K562 (cell line): ENCODE data around the gene IL4I1. TPM values are rescaled to one million over a fixed set of nuclear protein-coding genes. Genes with fewer than 3 reads are reported as not detected.

Experiments used
- CTBP1 ChIP-seq: fragments of 450-650 bp; IDR thresholded peaks from 2 replicates; pipeline ENCODE4 v1.6.1; 2016; ENCODE audit warnings: borderline replicate concordance
- DACH1 ChIP-seq: fragments of 450-650 bp; IDR thresholded peaks from 2 replicates; pipeline ENCODE4 v1.6.1; 2018; ENCODE audit not compliant: partially characterized antibody
- E2F5 ChIP-seq: sonication (generic); formaldehyde crosslinking; IDR thresholded peaks from 2 replicates; pipeline ENCODE4 v1.8.0; 2022; ENCODE audit warnings: mild to moderate bottlenecking, missing genetic modification reagents
- GATA2 ChIP-seq: sonication (generic); formaldehyde crosslinking; IDR thresholded peaks from 2 replicates; pipeline ENCODE4 v1.4.0; 2020; ENCODE audit warnings: mild to moderate bottlenecking, missing genetic modification reagents
- HOXB6 ChIP-seq: fragments of 250-450 bp; sonication (Bioruptor Pico); IDR thresholded peaks from 2 replicates; pipeline ENCODE4 v1.5.1; 2022; ENCODE audit warnings: mild to moderate bottlenecking, borderline replicate concordance
- KLF16 ChIP-seq: IDR thresholded peaks from 2 replicates; pipeline ENCODE4 v1.6.1; 2016; ENCODE audit warnings: antibody characterized with exemption
- MED1 ChIP-seq: sonication (generic); formaldehyde crosslinking; IDR thresholded peaks from 2 replicates; pipeline ENCODE4 v1.8.1; 2023; ENCODE audit warnings: missing genetic modification reagents, borderline replicate concordance
- MYNN ChIP-seq, 2 experiments: sonication (generic); formaldehyde crosslinking in 1 of 2; IDR thresholded peaks; 2 replicates each; pipeline versions ENCODE4 v1.5.0 to v1.6.1; 2016 to 2020; ENCODE audit warnings: antibody characterized with exemption in 1 of 2, missing genetic modification reagents in 1 of 2
- NFE2L1 ChIP-seq: fragments of 450-650 bp; IDR thresholded peaks from 2 replicates; pipeline ENCODE4 v1.6.1; 2016; ENCODE audit warnings: missing genetic modification characterization, low read depth, mild to moderate bottlenecking, missing compliant biosample characterization, moderate library complexity, borderline replicate concordance
- NR1H2 ChIP-seq: sonication (generic); formaldehyde crosslinking; IDR thresholded peaks from 2 replicates; pipeline ENCODE4 v1.4.0; 2020; ENCODE audit warnings: mild to moderate bottlenecking, missing genetic modification reagents
- PHF8 ChIP-seq: fragments of 200-600 bp; sonication (generic); IDR thresholded peaks from 2 replicates; pipeline ENCODE4 v1.6.1; 2012; ENCODE audit warnings: mixed run types, mild to moderate bottlenecking, inconsistent platforms, low read length, moderate library complexity, borderline replicate concordance
- STAT5A ChIP-seq: IDR thresholded peaks from 2 replicates; pipeline ENCODE4 v1.6.1; 2012; ENCODE audit warnings: low read length, inconsistent platforms, borderline replicate concordance
- TAF7 ChIP-seq: fragments of 450-650 bp; IDR thresholded peaks from 2 replicates; pipeline ENCODE4 v1.6.1; 2016; ENCODE audit warnings: missing genetic modification characterization, missing compliant biosample characterization
- TRIM28 ChIP-seq: fragments of 450-650 bp; IDR thresholded peaks from 2 replicates; pipeline ENCODE4 v1.6.1; 2017
- WHSC1 ChIP-seq: IDR thresholded peaks from one replicate; pipeline ENCODE4 v1.6.1; 2012; ENCODE audit warnings: low read length, control low read depth, inconsistent platforms
- ZFPM2 ChIP-seq: fragments of 250-450 bp; sonication (Bioruptor Pico); IDR thresholded peaks from 2 replicates; pipeline ENCODE4 v1.5.1; 2022; ENCODE audit warnings: mild to moderate bottlenecking
- ZNF217 ChIP-seq: sonication (generic); formaldehyde crosslinking; IDR thresholded peaks from 2 replicates; pipeline ENCODE4 v1.8.0; 2022; ENCODE audit warnings: mild to moderate bottlenecking, missing genetic modification reagents
- ZNF274 ChIP-seq: IDR thresholded peaks from 2 replicates; pipeline ENCODE4 v1.6.1; 2011; ENCODE audit warnings: low read depth, mild to moderate bottlenecking, low read length, moderate library complexity, borderline replicate concordance
- polyA plus RNA-seq, 8 experiments: library from polyadenylated mRNA; depleted of rRNA in 4 of 8; stranded (reverse) in 5 of 8; unstranded in 3 of 8; fragments of >200 nt; fragmentation: Nextera tagmentation in 2 of 8; fragmentation: Illumina TruSeq in 1 of 8; extraction: Ambion mirVana in 2 of 8; extraction: Trizol in 1 of 8; gene quantifications; 2 replicates each; pipeline versions ENCODE4 v1.2.1 to v1.2.3, GENCODE V29; 2011 to 2014; ENCODE audit warnings: inconsistent platforms in 1 of 8, missing spikeins in 1 of 8
- total RNA-seq, 7 experiments: library from RNA; depleted of rRNA in 6 of 7; stranded (reverse); fragments of >200 nt in 6 of 7; fragmentation: Illumina TruSeq in 2 of 7; extraction: Trizol in 2 of 7; gene quantifications; 2 replicates each; pipeline versions ENCODE4 v1.2.1 to v1.2.3, GENCODE V29; 2011 to 2021; ENCODE audit warnings: low replicate concordance in 1 of 7
- TF ChIP-seq, protein P1 (sequence below): sonication (generic); formaldehyde crosslinking; IDR thresholded peaks from 2 replicates; pipeline ENCODE4 v1.8.1; 2023; ENCODE audit warnings: missing genetic modification reagents, mild to moderate bottlenecking, borderline replicate concordance
- TF ChIP-seq, protein P2 (sequence below): fragments of 200-800 bp; sonication (Bioruptor generic); IDR thresholded peaks from 2 replicates; pipeline ENCODE4 v1.6.1; 2017; ENCODE audit warnings: missing genetic modification characterization, missing compliant biosample characterization
- TF ChIP-seq, protein P3 (sequence below): IDR thresholded peaks from 2 replicates; pipeline ENCODE4 v1.6.1; 2016; ENCODE audit warnings: missing genetic modification characterization, missing compliant biosample characterization

The IL4I1 gene
- total and polyA plus RNA-seq, 9 of the 15 experiments (the other 6 are each of a cell fraction or from before 2014, with no cell fraction given): 0.06 to 0.95 (median 0.43) TPM; not detected in 2

DNA sequence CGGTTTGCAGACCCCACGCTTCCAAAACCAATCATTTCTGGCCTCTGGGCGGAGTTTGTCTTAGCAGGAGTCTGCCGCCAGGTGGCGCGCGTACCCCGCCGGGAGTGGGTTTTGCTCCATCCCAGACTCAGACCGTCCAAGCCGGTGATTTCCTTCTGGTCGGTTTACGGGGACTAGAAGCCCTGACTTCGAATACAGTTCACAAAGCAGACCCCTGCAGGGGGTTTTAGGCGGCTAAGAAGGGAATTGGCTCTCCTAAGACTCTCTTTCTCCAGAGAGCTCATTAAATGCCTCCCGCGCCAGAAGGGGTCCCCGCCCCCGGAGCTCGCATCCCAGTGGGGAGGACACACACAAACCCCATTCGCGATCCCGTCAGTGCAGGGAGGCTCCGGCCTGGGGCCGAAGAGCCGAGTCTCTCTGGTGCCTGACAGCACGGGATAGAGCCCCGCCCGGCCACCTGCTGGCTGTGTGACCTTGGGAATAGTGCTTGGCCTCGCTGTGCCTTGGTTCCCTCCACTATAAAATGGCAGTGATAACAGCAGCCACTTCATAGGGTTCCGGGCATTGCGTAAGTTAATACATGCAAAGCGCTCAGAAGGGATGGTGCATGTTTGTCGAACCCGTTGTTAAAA lies 41.2 kb upstream of the IL4I1 start (continued):
- TF ChIP-seq, protein P1, sequence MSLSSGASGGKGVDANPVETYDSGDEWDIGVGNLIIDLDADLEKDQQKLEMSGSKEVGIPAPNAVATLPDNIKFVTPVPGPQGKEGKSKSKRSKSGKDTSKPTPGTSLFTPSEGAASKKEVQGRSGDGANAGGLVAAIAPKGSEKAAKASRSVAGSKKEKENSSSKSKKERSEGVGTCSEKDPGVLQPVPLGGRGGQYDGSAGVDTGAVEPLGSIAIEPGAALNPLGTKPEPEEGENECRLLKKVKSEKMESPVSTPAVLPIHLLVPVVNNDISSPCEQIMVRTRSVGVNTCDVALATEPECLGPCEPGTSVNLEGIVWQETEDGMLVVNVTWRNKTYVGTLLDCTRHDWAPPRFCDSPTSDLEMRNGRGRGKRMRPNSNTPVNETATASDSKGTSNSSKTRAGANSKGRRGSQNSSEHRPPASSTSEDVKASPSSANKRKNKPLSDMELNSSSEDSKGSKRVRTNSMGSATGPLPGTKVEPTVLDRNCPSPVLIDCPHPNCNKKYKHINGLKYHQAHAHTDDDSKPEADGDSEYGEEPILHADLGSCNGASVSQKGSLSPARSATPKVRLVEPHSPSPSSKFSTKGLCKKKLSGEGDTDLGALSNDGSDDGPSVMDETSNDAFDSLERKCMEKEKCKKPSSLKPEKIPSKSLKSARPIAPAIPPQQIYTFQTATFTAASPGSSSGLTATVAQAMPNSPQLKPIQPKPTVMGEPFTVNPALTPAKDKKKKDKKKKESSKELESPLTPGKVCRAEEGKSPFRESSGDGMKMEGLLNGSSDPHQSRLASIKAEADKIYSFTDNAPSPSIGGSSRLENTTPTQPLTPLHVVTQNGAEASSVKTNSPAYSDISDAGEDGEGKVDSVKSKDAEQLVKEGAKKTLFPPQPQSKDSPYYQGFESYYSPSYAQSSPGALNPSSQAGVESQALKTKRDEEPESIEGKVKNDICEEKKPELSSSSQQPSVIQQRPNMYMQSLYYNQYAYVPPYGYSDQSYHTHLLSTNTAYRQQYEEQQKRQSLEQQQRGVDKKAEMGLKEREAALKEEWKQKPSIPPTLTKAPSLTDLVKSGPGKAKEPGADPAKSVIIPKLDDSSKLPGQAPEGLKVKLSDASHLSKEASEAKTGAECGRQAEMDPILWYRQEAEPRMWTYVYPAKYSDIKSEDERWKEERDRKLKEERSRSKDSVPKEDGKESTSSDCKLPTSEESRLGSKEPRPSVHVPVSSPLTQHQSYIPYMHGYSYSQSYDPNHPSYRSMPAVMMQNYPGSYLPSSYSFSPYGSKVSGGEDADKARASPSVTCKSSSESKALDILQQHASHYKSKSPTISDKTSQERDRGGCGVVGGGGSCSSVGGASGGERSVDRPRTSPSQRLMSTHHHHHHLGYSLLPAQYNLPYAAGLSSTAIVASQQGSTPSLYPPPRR: no peak
- TF ChIP-seq, protein P2, sequence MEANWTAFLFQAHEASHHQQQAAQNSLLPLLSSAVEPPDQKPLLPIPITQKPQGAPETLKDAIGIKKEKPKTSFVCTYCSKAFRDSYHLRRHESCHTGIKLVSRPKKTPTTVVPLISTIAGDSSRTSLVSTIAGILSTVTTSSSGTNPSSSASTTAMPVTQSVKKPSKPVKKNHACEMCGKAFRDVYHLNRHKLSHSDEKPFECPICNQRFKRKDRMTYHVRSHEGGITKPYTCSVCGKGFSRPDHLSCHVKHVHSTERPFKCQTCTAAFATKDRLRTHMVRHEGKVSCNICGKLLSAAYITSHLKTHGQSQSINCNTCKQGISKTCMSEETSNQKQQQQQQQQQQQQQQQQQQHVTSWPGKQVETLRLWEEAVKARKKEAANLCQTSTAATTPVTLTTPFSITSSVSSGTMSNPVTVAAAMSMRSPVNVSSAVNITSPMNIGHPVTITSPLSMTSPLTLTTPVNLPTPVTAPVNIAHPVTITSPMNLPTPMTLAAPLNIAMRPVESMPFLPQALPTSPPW (CRISPR knock-in tag): no peak
- TF ChIP-seq MED1 (CRISPR knock-in tag): no peak
- TF ChIP-seq HOXB6 (CRISPR knock-in tag): no peak
- TF ChIP-seq, protein P3, sequence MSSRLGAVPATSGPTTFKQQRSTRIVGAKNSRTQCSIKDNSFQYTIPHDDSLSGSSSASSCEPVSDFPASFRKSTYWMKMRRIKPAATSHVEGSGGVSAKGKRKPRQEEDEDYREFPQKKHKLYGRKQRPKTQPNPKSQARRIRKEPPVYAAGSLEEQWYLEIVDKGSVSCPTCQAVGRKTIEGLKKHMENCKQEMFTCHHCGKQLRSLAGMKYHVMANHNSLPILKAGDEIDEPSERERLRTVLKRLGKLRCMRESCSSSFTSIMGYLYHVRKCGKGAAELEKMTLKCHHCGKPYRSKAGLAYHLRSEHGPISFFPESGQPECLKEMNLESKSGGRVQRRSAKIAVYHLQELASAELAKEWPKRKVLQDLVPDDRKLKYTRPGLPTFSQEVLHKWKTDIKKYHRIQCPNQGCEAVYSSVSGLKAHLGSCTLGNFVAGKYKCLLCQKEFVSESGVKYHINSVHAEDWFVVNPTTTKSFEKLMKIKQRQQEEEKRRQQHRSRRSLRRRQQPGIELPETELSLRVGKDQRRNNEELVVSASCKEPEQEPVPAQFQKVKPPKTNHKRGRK: no peak
- no peak for TF ChIP-seq PHF8
- TF ChIP-seq NR1H2 (CRISPR knock-in tag): no peak
- no peak for TF ChIP-seq ZFPM2 (CRISPR knock-in tag)
- no peak for TF ChIP-seq ZNF217 (CRISPR knock-in tag)
- TF ChIP-seq KLF16: no peak
- no peak for TF ChIP-seq MYNN (IDR thresholded peaks at IDR 0.05)
- TF ChIP-seq MYNN (CRISPR knock-in tag; IDR thresholded peaks at IDR 0.05): no peak
- TF ChIP-seq ZNF274: no peak
- TF ChIP-seq CTBP1: 0 out of 2 replicates have a peak, but pooled peaks have one; percentile 54
- no peak for TF ChIP-seq TAF7
- TF ChIP-seq NFE2L1 (tag): no peak
- no peak for TF ChIP-seq E2F5
- no peak for TF ChIP-seq GATA2 (CRISPR knock-in tag)
- TF ChIP-seq DACH1: no peak
- no peak for TF ChIP-seq WHSC1
- no peak for TF ChIP-seq TRIM28
- no peak for TF ChIP-seq STAT5A
